K562 (cell line): ENCODE measurements around the gene DIPK1A. TPM values are rescaled to one million over a fixed set of nuclear protein-coding genes. Genes with fewer than 3 reads are reported as not detected.

Experiments used
- ATAC-seq: fragments of 200-7000 bp; cut with Tn5 transposase; 3 replicates; pipeline ENCODE4 v1.9.1; 2020; ENCODE audit warnings: moderate library complexity
- BruUV-seq: library from RNA; stranded (reverse); fragments of 400-500 nt; replicated peaks from 2 replicates; lab custom pipeline; 2021; lab: Mats Ljungman, UMichigan
- CTCF ChIA-PET: fragments of 300-600 bp; formaldehyde crosslinking; extraction: SDS; loops from one replicate; lab custom pipeline; 2021; ENCODE audit warnings: low intra/inter-chr PET ratio; lab: Yijun Ruan, JAX
- POLR2A ChIA-PET: fragments of 300-600, 350-650 bp; sonication (Branson Sonifier 250); formaldehyde crosslinking; extraction: SDS; loops from one replicate; lab custom pipeline; 2021; ENCODE audit warnings: antibody characterized with exemption, inconsistent platforms; lab: Yijun Ruan, JAX
- DNase-seq, 4 experiments: peaks; one replicate each; pipeline versions ENCODE4 v3.0.0 to v3.0.0-alpha.2; 2011 to 2018; ENCODE audit warnings: low spot score in 3 of 4, mixed read lengths in 3 of 4; ENCODE audit errors: extremely low read depth in 1 of 4
- FAIRE-seq: peaks from 2 replicates; lab custom pipeline; 2011; peaks lifted over from hg19 to GRCh38; lab: Jason Lieb, UNC
- H2AFZ ChIP-seq: 2 replicates; pipeline ENCODE4 v1.6.0; 2011; ENCODE audit warnings: low read depth, low read length, control low read depth, inconsistent platforms
- H3K27ac ChIP-seq: fragments of 200-600 bp; 3 replicates; pipeline ENCODE4 v1.8.0; 2011; ENCODE audit warnings: low read depth, mild to moderate bottlenecking, control low read depth, inconsistent platforms, low read length, moderate library complexity, mixed read lengths; ENCODE audit errors: extremely low read depth
- H3K27me3 ChIP-seq, 2 experiments: fragments of 300-600 bp in 1 of 2; 2 replicates in 1 of 2; 3 replicates in 1 of 2; pipeline versions ENCODE4 v1.6.0 to v1.8.0; 2011; ENCODE audit warnings: inconsistent platforms in 2 of 2, low read length in 2 of 2, mild to moderate bottlenecking in 1 of 2, mixed read lengths in 1 of 2, moderate library complexity in 1 of 2; ENCODE audit not compliant: control insufficient read depth in 2 of 2, insufficient read depth in 2 of 2
- H3K36me3 ChIP-seq: fragments of 300-600 bp; 3 replicates; pipeline ENCODE4 v1.8.0; 2011; ENCODE audit warnings: mild to moderate bottlenecking, low read length, inconsistent platforms; ENCODE audit not compliant: control insufficient read depth, insufficient read depth
- H3K4me1 ChIP-seq, 2 experiments: fragments of 200-600 bp in 1 of 2; replicated peaks in 1 of 2; 2 replicates in 1 of 2; 3 replicates in 1 of 2; pipeline versions ENCODE4 v1.5.1 to v1.8.0; 2011; ENCODE audit warnings: inconsistent platforms in 2 of 2, low read length in 2 of 2, mild to moderate bottlenecking in 1 of 2, mixed read lengths in 1 of 2, moderate library complexity in 1 of 2; ENCODE audit not compliant: control insufficient read depth in 2 of 2, insufficient read depth in 2 of 2
- H3K4me2 ChIP-seq: 2 replicates; pipeline ENCODE4 v1.6.1; 2011; ENCODE audit warnings: low read length, control low read depth, inconsistent platforms, mixed read lengths; ENCODE audit not compliant: insufficient read depth
- H3K4me3 ChIP-seq: fragments of 200-600 bp; sonication (generic), shearing (Covaris generic); 2 replicates; pipeline ENCODE4 v1.5.1; 2016; ENCODE audit warnings: control low read depth, inconsistent platforms
- H3K79me2 ChIP-seq: fragments of 200-600 bp; 3 replicates; pipeline ENCODE4 v1.8.0; 2011; ENCODE audit warnings: low read length, inconsistent platforms; ENCODE audit not compliant: control insufficient read depth, insufficient read depth
- H3K9ac ChIP-seq, 2 experiments: 2 replicates each; pipeline versions ENCODE4 v1.6.0 to v1.6.1; 2011; ENCODE audit warnings: low read depth in 2 of 2, low read length in 2 of 2, control low read depth in 1 of 2, inconsistent platforms in 1 of 2, mild to moderate bottlenecking in 1 of 2, mixed read lengths in 1 of 2; ENCODE audit not compliant: insufficient read depth in 1 of 2
- H3K9me1 ChIP-seq: one replicate; pipeline ENCODE4 v1.6.0; 2011; ENCODE audit warnings: inconsistent platforms, mild to moderate bottlenecking, low read length, moderate library complexity; ENCODE audit not compliant: control insufficient read depth, insufficient read depth
- H3K9me3 ChIP-seq: replicated peaks from 2 replicates; pipeline ENCODE4 v1.5.1; 2011; ENCODE audit warnings: low read depth, low read length, inconsistent platforms; ENCODE audit not compliant: control insufficient read depth, insufficient read depth
- H4K20me1 ChIP-seq: replicated peaks from 2 replicates; pipeline ENCODE4 v1.6.1; 2011; ENCODE audit warnings: low read length, inconsistent platforms, mixed read lengths; ENCODE audit not compliant: control insufficient read depth, insufficient read depth
- CHD2 ChIP-seq: IDR thresholded peaks from 2 replicates; pipeline ENCODE4 v1.6.1; 2011; ENCODE audit warnings: low read depth, low read length
- ETV5 ChIP-seq: sonication (generic); formaldehyde crosslinking; IDR thresholded peaks from 2 replicates; pipeline ENCODE4 v1.4.0; 2020; ENCODE audit warnings: low read depth, mild to moderate bottlenecking, missing genetic modification reagents
- FIP1L1 ChIP-seq: fragments of 200-400 bp; formaldehyde crosslinking; IDR thresholded peaks from 2 replicates; pipeline ENCODE4 v1.6.1; 2018; ENCODE audit warnings: mild to moderate bottlenecking, low read depth, low read length; ENCODE audit not compliant: poor library complexity, severe bottlenecking
- HCFC1 ChIP-seq: IDR thresholded peaks from 2 replicates; pipeline ENCODE4 v1.6.1; 2012; ENCODE audit warnings: low read depth, low read length, improper control_type of control experiment
- IRF2 ChIP-seq: sonication (generic); formaldehyde crosslinking; IDR thresholded peaks from 2 replicates; pipeline ENCODE4 v1.8.1; 2022; ENCODE audit warnings: mild to moderate bottlenecking, missing genetic modification reagents
- KLF13 ChIP-seq: fragments of 450-650 bp; IDR thresholded peaks from 2 replicates; pipeline ENCODE4 v1.6.1; 2016; ENCODE audit warnings: missing genetic modification characterization, low read depth, mild to moderate bottlenecking, missing compliant biosample characterization, moderate library complexity, borderline replicate concordance
- KLF16 ChIP-seq: IDR thresholded peaks from 2 replicates; pipeline ENCODE4 v1.6.1; 2016; ENCODE audit warnings: antibody characterized with exemption
- POLR2AphosphoS2 ChIP-seq: IDR thresholded peaks from 2 replicates; pipeline ENCODE4 v1.6.1; 2012; ENCODE audit warnings: low read length, improper control_type of control experiment
- SIX5 ChIP-seq, 2 experiments: IDR thresholded peaks; 2 replicates each; pipeline ENCODE4 v1.6.1; 2011; ENCODE audit warnings: low read length in 2 of 2, borderline replicate concordance in 1 of 2, low read depth in 1 of 2, mild to moderate bottlenecking in 1 of 2, moderate library complexity in 1 of 2; ENCODE audit not compliant: insufficient read depth in 1 of 2
- SRSF9 ChIP-seq: fragments of 200-400 bp; formaldehyde crosslinking; IDR thresholded peaks from 2 replicates; pipeline ENCODE4 v1.6.1; 2017; ENCODE audit warnings: low read depth, low read length, borderline replicate concordance
- ZEB2 ChIP-seq: fragments of 450-650 bp; IDR thresholded peaks from 2 replicates; pipeline ENCODE4 v1.6.1; 2016
- ZNF551 ChIP-seq: fragments of 250-450 bp; sonication (Bioruptor Pico); IDR thresholded peaks from 2 replicates; pipeline ENCODE4 v1.5.0; 2021; ENCODE audit warnings: mild to moderate bottlenecking, moderate library complexity
- ZNF766 ChIP-seq: fragments of 200-800 bp; sonication (Bioruptor generic); conservative IDR thresholded peaks from 2 replicates; pipeline ENCODE4 v1.6.1; 2016; ENCODE audit warnings: missing genetic modification characterization, missing compliant biosample characterization
- whole genome bisulfite sequencing: fragments of 100-300 bp; shearing (Covaris generic); methylation state at CpG from one replicate; pipeline ENCODE4 v1.1.6; 2016; ENCODE audit warnings: low coverage, mixed read lengths; ENCODE audit not compliant: insufficient coverage; ENCODE audit errors: missing lambda C conversion rate; 5-methylcytosine and 5-hydroxymethylcytosine counted together
- in situ Hi-C: fragments of 300-500 bp; cut with MboI; formaldehyde crosslinking; loops from 4 replicates; pipeline ENCODE4 v1.15.0; 2018; ENCODE audit warnings: inconsistent platforms, mixed read lengths
- intact Hi-C: fragments of 100-400 bp; cut with micrococcal nuclease; formaldehyde crosslinking; loops from 2 replicates; pipeline ENCODE4 v1.14.2; 2022
- polyA plus RNA-seq, 8 experiments: library from polyadenylated mRNA; depleted of rRNA in 4 of 8; stranded (reverse) in 5 of 8; unstranded in 3 of 8; fragments of >200 nt; fragmentation: Nextera tagmentation in 2 of 8; fragmentation: Illumina TruSeq in 1 of 8; extraction: Ambion mirVana in 2 of 8; extraction: Trizol in 1 of 8; gene quantifications; 2 replicates each; pipeline versions ENCODE4 v1.2.1 to v1.2.3, GENCODE V29; 2011 to 2014; ENCODE audit warnings: inconsistent platforms in 1 of 8, missing spikeins in 1 of 8
- total RNA-seq, 7 experiments: library from RNA; depleted of rRNA in 6 of 7; stranded (reverse); fragments of >200 nt in 6 of 7; fragmentation: Illumina TruSeq in 2 of 7; extraction: Trizol in 2 of 7; gene quantifications; 2 replicates each; pipeline versions ENCODE4 v1.2.1 to v1.2.3, GENCODE V29; 2011 to 2021; ENCODE audit warnings: low replicate concordance in 1 of 7
- TF ChIP-seq, protein P1 (sequence below): fragments of 200-800 bp; sonication (Bioruptor generic); IDR thresholded peaks from 2 replicates; pipeline ENCODE4 v1.6.1; 2017; ENCODE audit warnings: missing genetic modification characterization, missing compliant biosample characterization

Gene DIPK1A
- total and polyA plus RNA-seq, 9 of the 15 experiments (the other 6 are each of a cell fraction or from before 2014, with no cell fraction given), result 0.54 to 2.5 (median 1.3) TPM

DNA sequence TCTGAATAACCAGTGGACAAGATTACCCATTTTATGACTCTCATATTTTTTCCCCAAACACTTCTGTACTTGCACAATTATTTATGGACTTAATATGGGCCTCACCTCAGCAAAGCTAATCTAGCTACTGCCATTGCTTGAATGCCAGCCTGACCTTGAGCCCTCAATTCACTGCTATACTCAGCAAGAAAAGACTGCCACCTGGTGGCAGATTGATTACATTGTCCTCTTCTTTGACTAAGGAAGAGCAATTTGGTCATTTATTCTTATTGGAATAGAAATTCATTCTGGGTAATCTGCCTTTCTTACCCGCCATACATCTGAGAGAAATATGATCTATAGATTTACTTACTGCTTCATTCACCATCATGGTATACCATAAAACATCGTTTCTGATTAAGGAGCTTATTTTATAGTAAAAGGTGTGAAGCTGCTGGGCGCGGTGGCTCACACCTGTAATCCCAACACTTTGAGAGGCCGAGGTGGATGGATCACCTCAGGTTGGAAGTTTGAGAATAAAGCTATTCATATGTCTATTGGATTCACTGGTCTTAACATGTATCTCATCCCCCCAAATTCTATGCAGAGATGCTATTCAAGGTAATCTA, 32.9 kb upstream of the DIPK1A start (continued):
- TF ChIP-seq KLF16, result 0 out of 2 replicates have a peak, but pooled peaks have one; percentile 6
- no peak for TF ChIP-seq SRSF9
- TF ChIP-seq, all 486 proteins: peak for 19

DNA sequence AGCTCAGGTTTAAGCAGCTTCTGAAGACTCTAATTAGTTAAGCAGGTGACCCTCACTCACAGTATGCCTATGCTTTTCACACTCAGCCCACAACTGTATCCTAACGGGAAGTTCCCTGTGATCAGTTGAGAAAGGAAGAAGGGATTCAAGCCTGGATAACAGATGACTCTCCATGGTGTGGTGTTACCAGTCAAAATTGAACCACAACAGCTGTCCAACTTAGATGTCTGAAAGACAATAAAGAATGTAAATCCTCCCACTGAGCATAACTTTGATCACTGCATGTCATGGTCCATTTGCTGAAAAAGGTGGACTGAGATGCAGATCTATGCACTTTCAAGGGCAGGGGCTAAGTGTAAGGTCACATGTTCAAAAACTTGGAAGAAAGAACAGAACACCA, 32.3 kb upstream of the DIPK1A start:
- H3K4me3 ChIP-seq, result no peak overlapping the region
- ATAC-seq, result no peak
- no peak overlapping the region for H3K4me2 ChIP-seq
- H3K9me3 ChIP-seq, result no peaks in the 10 kb centered on the region
- H4K20me1 ChIP-seq, result no peaks in the 10 kb centered on the region
- WGBS, result 81% methylated on average over 1 of the region's 1 CpG
- TF ChIP-seq ZNF766, result no peak
- no peak for TF ChIP-seq HCFC1
- no peak for TF ChIP-seq ETV5
- no peak for TF ChIP-seq SIX5 (IDR thresholded peaks at IDR 0.05; ENCODE audit: borderline replicate concordance in 1 of 2, insufficient read depth in 1 of 2, low read depth in 1 of 2, low read length in 2 of 2)
- TF ChIP-seq ZEB2, result no peak
- no peak for TF ChIP-seq KLF13 (tag)
- no peak for TF ChIP-seq ZNF551 (CRISPR knock-in tag)
- no peak for TF ChIP-seq IRF2 (CRISPR knock-in tag)
- TF ChIP-seq, protein P1, sequence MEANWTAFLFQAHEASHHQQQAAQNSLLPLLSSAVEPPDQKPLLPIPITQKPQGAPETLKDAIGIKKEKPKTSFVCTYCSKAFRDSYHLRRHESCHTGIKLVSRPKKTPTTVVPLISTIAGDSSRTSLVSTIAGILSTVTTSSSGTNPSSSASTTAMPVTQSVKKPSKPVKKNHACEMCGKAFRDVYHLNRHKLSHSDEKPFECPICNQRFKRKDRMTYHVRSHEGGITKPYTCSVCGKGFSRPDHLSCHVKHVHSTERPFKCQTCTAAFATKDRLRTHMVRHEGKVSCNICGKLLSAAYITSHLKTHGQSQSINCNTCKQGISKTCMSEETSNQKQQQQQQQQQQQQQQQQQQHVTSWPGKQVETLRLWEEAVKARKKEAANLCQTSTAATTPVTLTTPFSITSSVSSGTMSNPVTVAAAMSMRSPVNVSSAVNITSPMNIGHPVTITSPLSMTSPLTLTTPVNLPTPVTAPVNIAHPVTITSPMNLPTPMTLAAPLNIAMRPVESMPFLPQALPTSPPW (CRISPR knock-in tag), result no peak
- TF ChIP-seq POLR2AphosphoS2, result no peak
- TF ChIP-seq CHD2, result no peak
- no peak for TF ChIP-seq FIP1L1
- in situ Hi-C loops, result loop anchor here (5.0 kb wide), 1 partner anchor 141 kb away; no protein-coding TSS in a partner anchor
- no peak for DNase-seq
- H3K9ac ChIP-seq, result no peak overlapping the region; a peak in 1 of 4 replicates
- H3K36me3 ChIP-seq, result no peaks in the 10 kb centered on the region
- no peaks in the 10 kb centered on the region for H3K9me1 ChIP-seq
- CTCF ChIA-PET, result interaction anchor here (1.1 to 7.0 kb wide), 7 partner anchors 19 to 369 kb away, joined by 3 to 125 read pairs (median 4); no protein-coding TSS in a partner anchor
- H2AFZ ChIP-seq, result peak overlapping the region; percentile 64
- intact Hi-C loops, result loop anchor here (5.0 kb wide), 1 partner anchor 41 kb away; no protein-coding TSS in a partner anchor
- no peak overlapping the region; the same call in 2 of the 3 replicates for H3K27ac ChIP-seq
- no peaks in the 10 kb centered on the region for H3K79me2 ChIP-seq
- POLR2A ChIA-PET, result interaction anchor here (0.6 to 1.1 kb wide), 5 partner anchors 21 to 142 kb away, joined by 3 to 6 read pairs (median 4); no protein-coding TSS in a partner anchor
- peaks cover 0 to 34% of the 10 kb centered on the region in 2 experiments; a peak in 3 of 5 replicates for H3K4me1 ChIP-seq
- no peak for FAIRE-seq
- no peaks in the 10 kb centered on the region for H3K27me3 ChIP-seq
- no TSS peak for BruUV-seq
